Ramos (cell line): ENCODE measurements around the gene PLEKHG4B.

Source experiments
- in situ Hi-C: fragments of 300-500 bp; cut with MboI; formaldehyde crosslinking; loops from one replicate; pipeline ENCODE4 v1.14.3; 2022; ENCODE audit warnings: low sequenced_read_pairs; ENCODE audit not compliant: unreplicated experiment

PLEKHG4B gene

GRCh38 chr5:182126-182525 lies 90.2 kb downstream of the PLEKHG4B start:
- in situ Hi-C loops = no loop called here

GRCh38 chr5:184471-184870 lies 92.5 kb downstream of the PLEKHG4B start:
- in situ Hi-C loops = no loop called here

- in situ Hi-C loops = no loop called here
Observed at GRCh38 chr5:185095-186070, 93.4 kb downstream of the PLEKHG4B start.

GRCh38 chr5:186091-187041 lies 94.4 kb downstream of the PLEKHG4B start:
- in situ Hi-C loops = no loop called here

GRCh38 chr5:187042-187431 lies 95.1 kb downstream of the PLEKHG4B start:
- in situ Hi-C loops = no loop called here

GRCh38 chr5:187617-188451 lies 95.9 kb downstream of the PLEKHG4B start:
- in situ Hi-C loops = no loop called here

- in situ Hi-C loops = no loop called here
Observed at GRCh38 chr5:188488-189481, 96.8 kb downstream of the PLEKHG4B start.

GRCh38 chr5:189486-189885 lies 97.5 kb downstream of the PLEKHG4B start:
- in situ Hi-C loops = no loop called here

- in situ Hi-C loops = no loop called here
Observed at GRCh38 chr5:189976-190365, 98.0 kb downstream of the PLEKHG4B start.

GRCh38 chr5:190366-191035 lies 98.5 kb downstream of the PLEKHG4B start:
- in situ Hi-C loops = no loop called here

GRCh38 chr5:191036-191948 lies 99.3 kb downstream of the PLEKHG4B start, which contains the start of gene LRRC14B:
Gene LRRC14B (plus strand): TSS chr5:191495. CDS start chr5:191539, 44 bp downstream.
- in situ Hi-C loops = no loop called here

- in situ Hi-C loops = no loop called here
Observed at GRCh38 chr5:191949-192690, 100.2 kb downstream of the PLEKHG4B start.

GRCh38 chr5:192691-192969 lies 100.7 kb downstream of the PLEKHG4B start:
- in situ Hi-C loops = no loop called here

GRCh38 chr5:192970-193831 lies 101.2 kb downstream of the PLEKHG4B start:
- in situ Hi-C loops = no loop called here

GRCh38 chr5:194102-194501 lies 102.1 kb downstream of the PLEKHG4B start:
- in situ Hi-C loops = no loop called here
